ENCODE results near the gene ZFYVE28. TPM values are rescaled to one million over a fixed set of nuclear protein-coding genes. Genes with fewer than 3 reads are reported as not detected.

ZFYVE28 gene
- total and polyA plus RNA-seq, 2 experiments from 2014 or later = 4.6 to 9.6 TPM

- Histone ChIP-seq H3K27ac (no peak overlapping the region), H3K9ac (no peak overlapping the region), H3K4me2 (ENCODE audit: unreplicated experiment) (no peak overlapping the region), H3K9me3 (ENCODE audit: low read depth) (no peaks in the 10 kb centered on the region), H3K27me3 (replicated peaks; ENCODE audit: insufficient read depth) (no peaks in the 10 kb centered on the region), H3K4me3 (no peak overlapping the region), H3K4me1 (ENCODE audit: insufficient read depth) (no peaks in the 10 kb centered on the region), H4K20me1 (ENCODE audit: insufficient read depth) (no peaks in the 10 kb centered on the region), H3K79me2 (ENCODE audit: insufficient read depth) (no peaks in the 10 kb centered on the region), H2AFZ (no peak overlapping the region), H3K36me3 (ENCODE audit: low read depth) (no peaks in the 10 kb centered on the region), H3F3A (ENCODE audit: insufficient read depth) (no peaks in the 10 kb centered on the region), H3K9me2 (ENCODE audit: insufficient read depth) (no peaks in the 10 kb centered on the region)
- in situ Hi-C loops (cut with MboI) = loop anchor here (10.0 kb wide), 1 partner anchor 218 kb away; no protein-coding TSS in a partner anchor
- WGBS, 2 experiments (ENCODE audit: low coverage in 1 of 2, low lambda C conversion rate in 2 of 2, missing lambda C conversion rate in 2 of 2) = 81 to 83% methylated on average over 17 to 20 of the region's 20 CpGs
- no peak for TF ChIP-seq EZH2phosphoT487 (IDR thresholded peaks at IDR 0.05; ENCODE audit: insufficient read depth, low read depth)
- no peak for TF ChIP-seq EZH2 (IDR thresholded peaks at IDR 0.05; ENCODE audit: insufficient read depth, poor library complexity, severe bottlenecking)
- DNase-seq = no peak
Measured at GRCh38 chr4:2443061-2443730, 24.8 kb upstream of the ZFYVE28 start.

DNA sequence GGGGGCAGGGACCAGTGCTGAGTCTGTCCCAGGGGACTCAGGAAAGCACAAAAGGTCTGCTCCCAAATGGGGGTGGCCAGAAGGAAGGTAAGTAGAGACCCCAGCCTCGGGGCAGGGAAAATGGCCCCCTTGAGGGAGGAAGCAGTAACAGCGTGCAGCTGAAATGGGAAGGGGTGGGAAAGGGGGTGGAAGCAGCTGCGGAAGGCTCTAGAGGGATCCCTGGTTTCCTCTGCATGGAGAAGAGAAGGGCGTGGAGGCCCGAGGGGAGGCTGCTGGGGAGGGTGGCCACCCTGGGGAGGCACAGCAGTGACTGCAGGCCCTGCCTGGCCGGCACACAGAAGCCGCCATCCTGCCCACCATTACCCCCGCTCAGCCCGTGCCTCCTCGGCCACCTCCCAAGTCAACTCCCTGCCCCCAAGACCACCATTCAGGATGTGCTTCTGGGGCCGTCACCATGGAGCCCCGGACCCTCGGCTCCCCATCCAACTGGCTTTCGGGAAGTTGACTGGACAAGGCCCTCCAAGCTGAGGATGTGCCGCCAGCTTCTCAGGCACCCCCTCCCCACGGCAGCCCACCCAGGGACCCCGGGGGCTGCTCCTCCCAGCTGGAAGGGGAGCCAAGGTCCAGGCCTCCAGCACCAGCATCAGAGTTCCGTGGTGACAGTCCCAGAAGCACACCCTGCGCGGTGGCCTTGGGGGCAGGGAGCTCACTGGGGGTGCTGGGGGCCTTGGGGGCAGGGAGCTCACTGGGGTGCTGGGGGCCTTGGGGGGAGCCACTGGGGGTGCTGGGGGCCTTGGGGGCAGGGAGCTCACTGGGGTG lies 23.9 kb upstream of the ZFYVE28 start:
- no peaks in the 10 kb centered on the region for H3K9me2 ChIP-seq (ENCODE audit: insufficient read depth)
- no peaks in the 10 kb centered on the region for H3K36me3 ChIP-seq (ENCODE audit: low read depth)
- no peaks in the 10 kb centered on the region for H3K4me1 ChIP-seq (ENCODE audit: insufficient read depth)
- no peaks in the 10 kb centered on the region for H3F3A ChIP-seq (ENCODE audit: insufficient read depth)
- TF ChIP-seq EZH2phosphoT487 (IDR thresholded peaks at IDR 0.05; ENCODE audit: insufficient read depth, low read depth) (no peak), EZH2 (IDR thresholded peaks at IDR 0.05; ENCODE audit: insufficient read depth, poor library complexity, severe bottlenecking) (no peak)
- DNase-seq = no peak
- no peak overlapping the region for H3K4me2 ChIP-seq (ENCODE audit: unreplicated experiment)
- H3K27me3 ChIP-seq (replicated peaks; ENCODE audit: insufficient read depth) = no peaks in the 10 kb centered on the region
- 72 to 79% methylated on average over 10 to 20 of the region's 20 CpGs for WGBS, 2 experiments (ENCODE audit: low coverage in 1 of 2, low lambda C conversion rate in 2 of 2, missing lambda C conversion rate in 2 of 2)
- H3K9ac ChIP-seq = no peak overlapping the region
- no peaks in the 10 kb centered on the region for H3K79me2 ChIP-seq (ENCODE audit: insufficient read depth)
- in situ Hi-C loops (cut with MboI) = loop anchor here (10.0 kb wide), 1 partner anchor 218 kb away; no protein-coding TSS in a partner anchor
- no peak overlapping the region for H3K4me3 ChIP-seq
- H3K9me3 ChIP-seq (ENCODE audit: low read depth) = no peaks in the 10 kb centered on the region
- H2AFZ ChIP-seq = no peak overlapping the region
- H3K27ac ChIP-seq = no peak overlapping the region
- H4K20me1 ChIP-seq (ENCODE audit: insufficient read depth) = no peaks in the 10 kb centered on the region

GRCh38 chr4:2441393-2442174 lies 23.1 kb upstream of the ZFYVE28 start:
- no peaks in the 10 kb centered on the region for H3K4me1 ChIP-seq (ENCODE audit: insufficient read depth)
- no peak overlapping the region for H3K4me2 ChIP-seq (ENCODE audit: unreplicated experiment)
- no peaks in the 10 kb centered on the region for H3K36me3 ChIP-seq (ENCODE audit: low read depth)
- WGBS, 2 experiments (ENCODE audit: low coverage in 1 of 2, low lambda C conversion rate in 2 of 2, missing lambda C conversion rate in 2 of 2) = 51 to 52% methylated on average over 14 of the region's 14 CpGs
- H3K27ac ChIP-seq = no peak overlapping the region
- H3F3A ChIP-seq (ENCODE audit: insufficient read depth) = no peaks in the 10 kb centered on the region
- TF ChIP-seq EZH2 (IDR thresholded peaks at IDR 0.05; ENCODE audit: insufficient read depth, poor library complexity, severe bottlenecking) (no peak), EZH2phosphoT487 (IDR thresholded peaks at IDR 0.05; ENCODE audit: insufficient read depth, low read depth) (no peak)
- no peaks in the 10 kb centered on the region for H3K9me2 ChIP-seq (ENCODE audit: insufficient read depth)
- in situ Hi-C loops (cut with MboI) = loop anchor here (10.0 kb wide), 1 partner anchor 217 kb away; no protein-coding TSS in a partner anchor
- no peaks in the 10 kb centered on the region for H3K79me2 ChIP-seq (ENCODE audit: insufficient read depth)
- H4K20me1 ChIP-seq (ENCODE audit: insufficient read depth) = no peaks in the 10 kb centered on the region
- DNase-seq = peak; percentile 73
- H3K9ac ChIP-seq = no peak overlapping the region
- no peaks in the 10 kb centered on the region for H3K9me3 ChIP-seq (ENCODE audit: low read depth)
- no peak overlapping the region for H3K4me3 ChIP-seq
- peak overlapping the region; percentile 34; the same call in 1 of the 2 replicates for H2AFZ ChIP-seq
- no peaks in the 10 kb centered on the region for H3K27me3 ChIP-seq (replicated peaks; ENCODE audit: insufficient read depth)
